ENCODE data around the gene CCDC33.

GRCh38 chr15:74368121-74368520, 132.0 kb downstream of the CCDC33 start:
- TF ChIP-seq EZH2 (IDR thresholded peaks at IDR 0.05; ENCODE audit: insufficient read depth, low read length) (no peak), CTCF (IDR thresholded peaks at IDR 0.05; ENCODE audit: insufficient read depth, low read depth, low read length) (no peak)
